Stimulated activated CD4-positive, alpha-beta T cell treated with anti-CD3 and anti-CD28 coated beads, TNF-alpha, amount 100 ng/mL, for 4 hours (primary cell): ENCODE data around the gene AGPS.
"Not testable (repeated sequence)": the region's sequence is repeated elsewhere in the genome, so short reads cannot be mapped to it uniquely, and the experiment has no call there.

ENCODE experiments used
- DNase-seq, 3 experiments: peaks; one replicate each; pipeline ENCODE4 v3.0.0-alpha.2; 2020; ENCODE audit warnings: low read depth in 3 of 3

Gene AGPS

GRCh38 chr2:177529166-177529565 lies 136.6 kb downstream of the AGPS start:
- DNase-seq, result no peak

DNA sequence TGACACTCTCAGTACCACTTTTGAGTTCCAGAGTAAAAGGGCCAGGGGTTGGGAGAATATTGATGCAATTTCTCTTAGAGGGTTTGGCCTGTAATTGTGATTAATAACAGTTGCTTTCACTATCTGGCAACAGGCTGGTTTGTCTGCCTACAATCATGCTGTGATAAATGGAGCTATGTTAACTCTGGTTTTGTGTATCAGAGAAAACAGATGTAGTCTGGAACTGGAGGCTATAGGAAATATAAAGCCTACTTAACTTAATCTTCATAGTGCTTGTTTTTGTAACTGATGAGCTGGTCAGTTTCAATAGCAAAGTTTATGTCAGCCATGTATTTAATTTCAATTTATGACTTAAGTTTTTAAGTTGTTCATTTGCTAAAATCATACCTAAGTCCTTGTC lies 138.0 kb downstream of the AGPS start:
- DNase-seq, result no peak

DNA sequence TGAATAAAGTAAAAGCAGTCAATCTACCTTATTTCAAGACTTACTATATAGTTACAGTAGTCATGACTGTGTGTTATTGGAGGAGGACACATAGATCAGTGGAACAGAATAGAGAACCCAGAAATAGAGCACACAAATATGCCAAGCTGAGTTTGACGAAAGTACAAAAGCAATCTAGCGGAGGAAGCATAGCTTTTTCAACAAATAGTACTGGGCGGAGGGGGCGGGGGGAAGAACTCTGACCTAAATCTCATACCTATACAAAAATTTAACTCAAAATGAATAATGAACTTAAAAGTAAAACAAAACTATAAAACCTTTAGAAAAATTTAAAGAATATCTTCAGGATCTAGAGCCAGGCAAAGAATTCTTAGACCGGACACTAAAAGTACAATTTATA lies 139.1 kb downstream of the AGPS start:
- DNase-seq, result no peak

DNA sequence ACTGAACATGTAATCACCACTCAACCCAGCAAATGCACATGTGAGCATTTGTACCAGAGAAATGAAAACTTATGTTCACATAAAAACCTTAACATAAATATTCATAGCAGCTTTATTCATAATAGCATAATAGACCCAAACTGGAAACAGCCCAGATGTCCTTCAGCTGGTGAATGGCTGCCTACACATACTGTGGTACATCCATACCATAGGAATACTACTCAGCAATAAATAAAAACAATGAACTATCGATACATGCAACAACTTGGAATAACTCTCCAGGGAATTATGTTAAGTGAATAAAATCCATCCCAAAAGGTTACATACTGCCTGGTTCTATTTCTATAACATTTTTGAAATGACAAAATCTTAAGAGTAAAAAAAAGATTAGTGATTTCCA lies 140.0 kb downstream of the AGPS start:
- no peak for DNase-seq

DNA sequence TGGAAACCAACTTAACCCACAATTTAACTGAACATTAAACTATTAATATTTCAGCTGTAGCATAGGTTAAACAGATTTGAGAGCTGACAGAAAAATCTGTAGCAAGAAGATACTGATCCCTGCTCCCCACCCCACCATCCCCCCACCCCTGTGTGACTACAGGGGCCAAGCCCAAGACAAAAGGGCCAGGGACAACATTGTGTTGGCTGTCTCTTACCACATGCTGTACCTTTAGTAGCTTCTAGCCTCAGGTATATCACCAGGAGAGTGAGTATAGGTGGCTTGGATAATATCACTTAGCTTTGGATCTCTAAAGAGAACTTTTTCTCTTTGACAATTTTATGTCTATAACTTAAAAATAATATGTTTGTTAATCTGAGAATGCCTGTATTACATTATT lies 140.7 kb downstream of the AGPS start:
- no peak for DNase-seq

DNA sequence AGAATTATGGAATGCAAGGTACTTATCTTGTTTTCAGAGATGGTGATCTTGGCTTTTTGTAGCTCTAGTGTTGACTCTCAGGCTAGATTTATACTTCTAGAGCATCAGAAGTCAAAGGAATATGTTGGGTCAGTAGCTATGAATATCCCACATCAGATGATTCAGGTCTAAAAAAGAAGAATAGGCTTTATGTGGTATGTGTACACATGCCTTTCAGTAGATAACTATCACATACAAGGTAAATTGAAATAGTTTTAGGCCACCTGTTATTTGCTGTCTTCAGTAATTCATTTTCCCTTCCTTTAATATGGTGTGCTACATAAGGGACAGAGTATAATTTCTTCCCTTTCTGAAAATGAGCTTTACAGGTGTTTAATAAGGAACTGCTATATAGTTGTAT lies 142.4 kb downstream of the AGPS start:
- no peak for DNase-seq

DNA sequence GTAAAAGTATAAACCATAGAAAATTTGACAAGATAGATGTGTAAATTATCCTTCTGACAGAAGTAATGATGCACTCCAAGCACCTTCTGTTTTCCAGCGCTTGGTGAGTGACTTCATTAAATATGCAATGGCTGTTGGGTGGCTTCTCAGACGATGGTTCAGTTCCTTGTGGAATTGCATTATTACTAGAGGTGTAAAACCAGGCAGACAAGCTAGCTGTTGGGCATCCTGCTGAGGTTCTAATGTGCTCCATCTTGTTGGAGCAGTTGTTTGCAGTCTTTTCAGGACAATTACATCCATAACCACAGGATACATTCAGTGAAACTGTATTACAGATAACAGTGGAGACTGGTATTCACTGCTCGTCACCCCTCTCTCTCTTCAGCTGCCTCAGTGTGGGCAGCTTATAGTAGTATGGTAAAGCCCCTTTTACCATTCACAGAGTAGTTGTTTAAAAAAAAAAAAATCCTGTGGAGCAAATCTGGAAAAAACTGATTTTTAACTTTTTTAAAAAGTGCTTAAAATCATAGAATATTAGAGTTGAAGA lies 143.5 kb downstream of the AGPS start:
- no peak for DNase-seq

GRCh38 chr2:177537213-177537612 lies 144.6 kb downstream of the AGPS start:
- DNase-seq, result no peak

DNA sequence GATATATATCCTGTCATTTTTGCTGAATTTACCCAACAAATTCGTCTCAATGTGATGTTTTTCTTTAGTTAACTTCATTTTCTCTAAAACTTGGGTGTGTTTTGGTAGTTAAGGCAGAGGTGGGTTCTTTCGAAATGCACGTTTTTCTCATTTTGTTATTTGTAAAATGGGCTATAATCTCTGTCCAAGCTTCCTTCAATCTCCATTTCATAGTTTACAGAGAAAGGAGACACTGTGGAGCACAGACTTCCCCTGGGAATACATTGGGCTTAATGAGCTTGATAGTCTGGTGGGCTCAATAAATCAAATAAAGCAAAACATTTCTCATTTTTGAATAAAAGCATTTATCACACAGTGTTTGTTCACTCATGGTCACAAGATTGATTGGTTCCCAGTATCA lies 145.1 kb downstream of the AGPS start:
- no peak for DNase-seq

DNA sequence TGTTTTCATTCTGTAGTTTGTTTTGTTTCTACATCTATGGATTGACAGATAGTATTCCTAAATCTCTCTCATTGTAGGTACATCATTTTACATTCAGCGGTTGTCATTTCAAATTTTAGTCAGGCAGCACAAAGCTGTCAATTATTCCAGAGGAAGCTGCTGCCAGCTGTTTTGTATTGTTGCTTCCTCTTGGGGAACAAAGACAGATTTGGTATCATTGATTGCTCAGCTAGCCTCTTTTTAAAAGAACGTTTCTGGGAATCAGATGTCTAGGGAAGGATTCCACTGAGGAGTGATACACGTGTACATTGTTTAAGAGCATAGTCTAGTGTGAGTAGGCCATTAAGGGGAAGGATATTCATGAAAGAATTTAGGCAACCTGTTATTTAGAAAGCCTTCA lies 145.8 kb downstream of the AGPS start:
- no peak for DNase-seq

GRCh38 chr2:177540283-177540682 lies 147.7 kb downstream of the AGPS start:
- DNase-seq, result no peak

DNA sequence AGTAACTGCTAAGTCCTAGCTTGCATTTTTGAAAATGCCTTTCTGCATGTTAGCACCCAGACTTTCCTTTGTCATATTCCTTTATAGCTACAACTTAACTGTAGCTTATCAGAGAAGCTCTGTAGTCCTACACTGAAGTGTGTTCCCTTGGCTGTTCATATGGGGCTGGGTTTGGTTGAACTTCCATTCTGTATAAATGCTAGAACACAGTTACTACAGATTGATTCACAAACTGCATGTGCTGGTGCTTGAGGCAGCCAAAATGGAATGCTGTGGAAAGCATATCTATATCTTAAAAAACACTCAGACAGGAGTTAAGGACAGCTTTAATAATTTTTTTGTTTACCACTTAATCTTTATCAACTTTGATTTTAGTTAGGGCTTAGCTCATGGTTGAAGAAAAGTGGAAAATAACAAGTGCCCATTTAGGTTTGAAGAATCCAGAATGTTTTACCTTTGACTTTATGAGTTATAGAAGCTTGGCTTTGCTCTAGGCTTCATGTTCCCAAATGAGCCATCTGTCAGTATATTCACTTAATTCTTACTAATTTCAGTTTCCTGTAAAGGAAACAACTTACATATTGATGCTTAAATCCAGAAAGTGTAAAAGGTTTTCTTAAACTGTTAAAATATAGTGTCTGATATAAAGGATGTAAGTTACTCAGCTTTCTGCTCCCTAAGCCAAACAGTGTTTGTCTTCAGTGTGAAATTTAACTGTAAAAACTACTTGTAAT lies 148.9 kb downstream of the AGPS start:
- DNase-seq, result no peak

GRCh38 chr2:177542396-177542795 lies 149.8 kb downstream of the AGPS start:
- no peak for DNase-seq

DNA sequence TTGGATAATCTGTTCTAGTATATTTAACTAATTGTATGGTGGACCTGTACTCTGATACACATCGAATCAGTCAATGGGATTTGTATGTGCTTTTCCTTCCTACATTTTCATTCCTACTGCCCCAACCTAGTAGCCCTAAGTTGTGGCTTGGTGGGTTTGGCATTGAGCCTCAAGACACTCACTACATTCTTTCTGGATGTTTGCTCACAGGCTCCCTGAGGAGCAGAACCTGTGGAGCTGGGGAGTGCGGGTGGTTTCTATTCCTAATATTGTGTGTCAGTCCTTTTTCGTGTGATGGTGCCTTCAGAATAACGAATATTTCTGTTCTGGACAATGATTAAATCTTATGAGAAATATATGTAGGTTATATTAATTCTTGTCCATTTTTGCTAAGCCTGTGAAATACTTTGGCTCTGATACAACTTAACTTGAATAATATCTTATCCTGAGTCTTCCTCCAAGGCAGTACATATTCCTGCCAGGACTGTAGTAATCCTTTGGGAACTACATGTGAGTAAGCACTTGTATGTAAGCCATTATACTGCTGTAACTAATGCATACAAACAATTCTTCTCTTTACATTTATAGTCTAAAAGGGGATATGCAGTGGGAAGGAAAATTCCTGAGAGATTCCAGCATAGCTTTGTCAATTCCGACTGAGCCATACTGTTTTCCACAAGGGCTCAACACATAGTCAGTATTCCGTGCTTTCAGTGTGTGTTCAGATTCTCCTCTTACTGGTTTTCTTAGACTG lies 150.6 kb downstream of the AGPS start:
- DNase-seq, result no peak

DNA sequence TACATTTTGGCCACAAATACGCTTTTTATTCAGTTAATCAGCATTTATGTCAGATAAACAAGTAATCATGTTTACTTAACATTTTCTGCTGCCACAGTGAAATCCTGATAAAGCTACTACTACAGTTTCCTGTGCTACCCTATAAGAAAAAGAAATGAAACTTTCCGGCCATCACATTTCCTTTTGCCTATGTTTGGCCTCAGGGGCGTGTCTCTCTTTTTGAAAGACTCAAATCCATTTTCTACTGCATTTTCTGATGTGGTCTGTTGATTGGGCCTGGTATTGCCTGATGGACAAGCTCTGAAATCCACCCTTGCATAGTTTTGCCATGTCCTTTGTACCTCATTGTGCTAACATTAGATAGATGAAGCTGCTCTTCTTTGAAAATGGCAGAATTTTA lies 152.6 kb downstream of the AGPS start:
- DNase-seq, result no peak

DNA sequence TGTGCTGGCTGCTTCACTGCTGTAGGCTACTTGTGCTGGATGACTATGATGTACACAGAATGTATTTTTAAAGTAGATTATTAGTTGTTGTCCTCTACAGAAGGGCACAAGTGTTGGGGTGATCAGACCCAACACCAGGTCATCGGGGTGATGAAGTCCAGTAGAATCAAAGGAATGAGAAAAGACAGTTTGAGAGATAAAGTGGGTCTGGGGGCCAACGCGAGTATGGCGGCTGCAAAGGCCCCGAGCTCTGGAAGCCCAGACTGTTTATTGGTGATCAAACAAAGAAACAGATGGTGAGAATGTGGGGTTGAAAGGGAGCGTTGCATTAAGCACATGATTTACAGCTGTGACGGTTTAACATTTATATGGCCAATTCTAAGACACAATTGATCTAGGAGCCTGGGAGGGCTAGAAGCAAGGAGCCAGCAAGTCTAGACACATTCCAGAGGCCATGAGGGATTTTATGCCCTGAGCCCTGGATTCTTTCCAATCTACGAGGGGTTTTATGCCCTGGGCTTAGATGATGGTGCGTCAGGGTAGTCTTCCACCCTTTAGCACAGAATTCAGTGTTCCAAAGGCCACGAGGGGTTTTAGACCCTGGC lies 153.5 kb downstream of the AGPS start:
- no peak for DNase-seq

DNA sequence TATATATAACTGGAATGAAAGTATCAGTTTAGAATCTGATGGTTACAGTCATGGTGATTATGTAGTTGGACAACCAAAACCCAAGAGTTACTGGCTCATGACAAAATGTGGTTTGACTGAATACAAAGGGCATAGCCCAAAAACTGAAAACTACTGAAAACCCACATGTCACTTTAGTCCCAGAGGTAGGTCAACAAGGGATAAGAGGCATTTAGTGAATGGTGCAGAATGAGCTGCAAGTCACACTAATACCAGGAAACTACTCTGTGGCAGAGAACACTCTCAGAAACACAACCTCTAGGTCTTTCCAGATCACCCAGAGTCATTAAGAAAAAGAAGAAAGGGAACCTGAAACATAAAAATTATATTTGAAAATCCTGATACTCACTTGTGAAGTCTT lies 154.5 kb downstream of the AGPS start:
- DNase-seq, result no peak

DNA sequence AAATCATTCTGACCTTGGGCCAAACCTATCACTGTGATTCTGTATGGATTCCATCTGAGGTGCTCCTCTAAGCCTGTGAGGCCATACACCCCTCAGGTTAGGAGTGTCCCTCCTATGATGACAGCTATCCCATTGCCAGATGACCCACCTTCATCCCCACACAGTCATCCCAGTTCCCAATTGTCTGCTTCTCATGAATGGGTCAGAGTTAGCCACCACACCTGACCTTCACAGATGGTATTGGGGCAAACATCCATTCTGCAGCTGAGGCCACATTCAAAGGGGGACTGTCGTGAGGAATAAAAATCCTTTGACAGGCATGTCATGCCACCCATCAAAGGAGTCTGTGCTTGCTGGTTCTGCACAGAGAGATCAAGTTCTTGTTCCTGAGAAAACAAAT lies 155.2 kb downstream of the AGPS start:
- DNase-seq, result no peak

GRCh38 chr2:177548636-177549035 lies 156.1 kb downstream of the AGPS start:
- no peak for DNase-seq

GRCh38 chr2:177549171-177549570 lies 156.6 kb downstream of the AGPS start:
- no peak for DNase-seq

- DNase-seq, result no peak
Measured at GRCh38 chr2:177550264-177551200, 158.0 kb downstream of the AGPS start.

GRCh38 chr2:177551360-177551759 lies 158.8 kb downstream of the AGPS start:
- not testable (repeated sequence) for DNase-seq
